Mucosa of descending colon (tissue), 3 donors: Measurements from ENCODE around the gene PTPRM. TPM values are rescaled to one million over a fixed set of nuclear protein-coding genes. Genes with fewer than 3 reads are reported as not detected.

ENCODE experiments used
- ATAC-seq: fragments of 200-7000 bp; cut with Tn5 transposase; one replicate; pipeline ENCODE4 v1.9.1; 2020; ENCODE audit warnings: mild to moderate bottlenecking, moderate library complexity
- DNase-seq, 3 donors: peaks; one replicate each; pipeline ENCODE4 v3.0.0-alpha.2; 2020
- H3K36me3 ChIP-seq: fragments of 200-600 bp; one replicate; pipeline ENCODE4 v1.8.0; 2021; ENCODE audit warnings: low read depth, mild to moderate bottlenecking
- H3K4me1 ChIP-seq: fragments of 200-600 bp; one replicate; pipeline ENCODE4 v1.8.0; 2021; ENCODE audit warnings: low read depth, mild to moderate bottlenecking
- H3K4me3 ChIP-seq: fragments of 200-600 bp; one replicate; pipeline ENCODE4 v1.8.0; 2021; ENCODE audit warnings: mild to moderate bottlenecking
- H3K9me3 ChIP-seq: fragments of 200-600 bp; one replicate; pipeline ENCODE4 v1.8.0; 2021; ENCODE audit warnings: mild to moderate bottlenecking
- CTCF ChIP-seq: fragments of 200-600 bp; IDR thresholded peaks from one replicate; pipeline ENCODE4 v1.8.0; 2022; ENCODE audit warnings: antibody characterized with exemption, mild to moderate bottlenecking
- intact Hi-C, 2 donors: fragments of 100-400 bp; cut with DNase I in 1 of 2; cut with micrococcal nuclease in 1 of 2; formaldehyde crosslinking; loops; one replicate each; pipeline versions ENCODE4 v1.11.0 to v1.11.1; 2022; cut with DNase I, micrococcal nuclease
- total RNA-seq, 3 donors: library from RNA; stranded (reverse); fragmentation: NEBNext Ultra II Directional in 2 of 3; extraction: Animal tissue kit (Norgen Biotek cat#: 25700) in 2 of 3; gene quantifications; one replicate each; pipeline versions ENCODE4 v1.2.1 to v1.2.4, GENCODE V29; 2021 to 2023
- donor health status: DM: no; HTN: no; CAD: no; lungs with moderate emphysema.
- donor health status: DM: no; HTN: no; CAD: no.
- donor health status: DM: no; HTN: yes; CAD: no.

The PTPRM gene
- total RNA-seq, 3 donors from 2014 or later = 15.3 to 41.1 (median 19.6) TPM

GRCh38 chr18:7822435-7823331 is 255.6 kb downstream of the PTPRM start:
- Histone ChIP-seq H3K4me1 (no peaks in the 10 kb centered on the region), H3K36me3 (no peaks in the 10 kb centered on the region), H3K4me3 (no peak overlapping the region), H3K9me3 (no peaks in the 10 kb centered on the region)
- ATAC-seq = no peak
- intact Hi-C loops = no loop called here
- no peak for TF ChIP-seq CTCF
- DNase-seq = no peak

GRCh38 chr18:7824970-7825369 is 257.9 kb downstream of the PTPRM start:
- no peaks in the 10 kb centered on the region for H3K4me1 ChIP-seq
- DNase-seq (peak in 1 of 3 donors; percentile 19), ATAC-seq (no peak)
- TF ChIP-seq CTCF = no peak
- no peaks in the 10 kb centered on the region for H3K9me3 ChIP-seq
- intact Hi-C loops = no loop called here
- H3K36me3 ChIP-seq = no peaks in the 10 kb centered on the region
- H3K4me3 ChIP-seq = no peak overlapping the region

GRCh38 chr18:7830468-7830867 is 263.4 kb downstream of the PTPRM start:
- H3K4me3 ChIP-seq = no peak overlapping the region
- no peaks in the 10 kb centered on the region for H3K36me3 ChIP-seq
- intact Hi-C loops = no loop called here
- H3K9me3 ChIP-seq = no peaks in the 10 kb centered on the region
- DNase-seq = no peak
- ATAC-seq = no peak
- TF ChIP-seq CTCF = no peak
- H3K4me1 ChIP-seq = no peaks in the 10 kb centered on the region

GRCh38 chr18:7839548-7839947 is 272.4 kb downstream of the PTPRM start:
- H3K9me3 ChIP-seq = peaks cover 4% of the 10 kb centered on the region
- intact Hi-C loops = no loop called here
- ATAC-seq = no peak
- no peaks in the 10 kb centered on the region for H3K4me1 ChIP-seq
- TF ChIP-seq CTCF = no peak
- H3K36me3 ChIP-seq = no peaks in the 10 kb centered on the region
- DNase-seq = no peak
- no peak overlapping the region for H3K4me3 ChIP-seq

- H3K36me3 ChIP-seq = no peaks in the 10 kb centered on the region
- no peak for ATAC-seq
- no peak for DNase-seq
- no peaks in the 10 kb centered on the region for H3K4me1 ChIP-seq
- TF ChIP-seq CTCF = no peak
- peaks cover 8% of the 10 kb centered on the region for H3K9me3 ChIP-seq
- H3K4me3 ChIP-seq = no peak overlapping the region
- intact Hi-C loops = no loop called here
These were observed 273.3 kb downstream of the PTPRM start for GRCh38 chr18:7840411-7840810.
